ENCODE measurements around the gene TBL1Y. TPM values are rescaled to one million over a fixed set of nuclear protein-coding genes. Genes with fewer than 3 reads are reported as not detected.
"Not testable (repeated sequence)": the region's sequence is repeated elsewhere in the genome, so short reads cannot be mapped to it uniquely, and the experiment has no call there.

TBL1Y gene
- not detected for total RNA-seq

GRCh38 chrY:6910372-6911252 lies at the start of gene TBL1Y:
Gene TBL1Y, plus strand, starts transcription at chrY:6910697. Its CDS starts 114,388 bp downstream, at chrY:7025085.
- DNase-seq (ENCODE audit: low spot score): no peak

- no peak for DNase-seq (ENCODE audit: low spot score)
These were observed 16.0 kb upstream of the TBL1Y start for GRCh38 chrY:6894496-6894895.

GRCh38 chrY:6895236-6895635 lies 15.3 kb upstream of the TBL1Y start:
- no peak for DNase-seq (ENCODE audit: low spot score)

- not testable (repeated sequence) for DNase-seq (ENCODE audit: low spot score)
These were observed 8.4 kb upstream of the TBL1Y start for GRCh38 chrY:6902116-6902515.

- no peak for DNase-seq (ENCODE audit: low spot score)
These were observed 2.9 kb upstream of the TBL1Y start for GRCh38 chrY:6907591-6907990.

- DNase-seq (ENCODE audit: low spot score): not testable (repeated sequence)
These were observed 2.5 kb upstream of the TBL1Y start for GRCh38 chrY:6908021-6908420.

- no peak for DNase-seq (ENCODE audit: low spot score)
These were observed 1.4 kb upstream of the TBL1Y start for GRCh38 chrY:6909118-6909521.

GRCh38 chrY:6909856-6910255 lies 641 bp upstream of the TBL1Y start:
- no peak for DNase-seq (ENCODE audit: low spot score)

GRCh38 chrY:6911253-6911881 lies 870 bp downstream of the TBL1Y start, which contains the start of gene AMELY:
Gene AMELY, minus strand, starts transcription at chrY:6911752. Its CDS starts 39,144 bp downstream, at chrY:6872608.
- no peak for DNase-seq (ENCODE audit: low spot score)

- DNase-seq (ENCODE audit: low spot score): no peak
These were observed 2.9 kb downstream of the TBL1Y start for GRCh38 chrY:6913362-6913761.

- no peak for DNase-seq (ENCODE audit: low spot score)
These were observed 10.6 kb downstream of the TBL1Y start for GRCh38 chrY:6921061-6921460.

- no peak for DNase-seq (ENCODE audit: low spot score)
These were observed 17.8 kb downstream of the TBL1Y start for GRCh38 chrY:6928265-6928664.

- no peak for DNase-seq (ENCODE audit: low spot score)
These were observed 18.7 kb downstream of the TBL1Y start for GRCh38 chrY:6929237-6929636.

- no peak for DNase-seq (ENCODE audit: low spot score)
These were observed 21.4 kb downstream of the TBL1Y start for GRCh38 chrY:6931779-6932396.

- no peak for DNase-seq (ENCODE audit: low spot score)
These were observed 25.0 kb downstream of the TBL1Y start for GRCh38 chrY:6935497-6935896.

GRCh38 chrY:6947695-6948094 lies 37.2 kb downstream of the TBL1Y start:
- DNase-seq (ENCODE audit: low spot score): no peak

- DNase-seq (ENCODE audit: low spot score): no peak
These were observed 37.9 kb downstream of the TBL1Y start for GRCh38 chrY:6948378-6948777.

- no peak for DNase-seq (ENCODE audit: low spot score)
These were observed 39.5 kb downstream of the TBL1Y start for GRCh38 chrY:6949947-6950346.

- DNase-seq (ENCODE audit: low spot score): no peak
These were observed 54.2 kb downstream of the TBL1Y start for GRCh38 chrY:6964732-6965131.

GRCh38 chrY:6966521-6966920 lies 56.0 kb downstream of the TBL1Y start:
- DNase-seq (ENCODE audit: low spot score): no peak

GRCh38 chrY:6967736-6968135 lies 57.2 kb downstream of the TBL1Y start:
- no peak for DNase-seq (ENCODE audit: low spot score)

GRCh38 chrY:6968191-6968590 lies 57.7 kb downstream of the TBL1Y start:
- DNase-seq (ENCODE audit: low spot score): no peak
